AG10803 (cell line): ENCODE data around the gene MORN4.

Experiments used
- DNase-seq: peaks from one replicate; pipeline ENCODE4 v3.0.0; 2010; ENCODE audit warnings: low read depth
- H3K4me3 ChIP-seq: 2 replicates; pipeline ENCODE4 v1.5.1; 2011; ENCODE audit warnings: mild to moderate bottlenecking, low read length, control low read depth
- CTCF ChIP-seq: conservative IDR thresholded peaks from 2 replicates; pipeline ENCODE4 v1.5.1; 2011; ENCODE audit warnings: mild to moderate bottlenecking, low read length, control low read depth, inconsistent platforms

The MORN4 gene

GRCh38 chr10:97608991-97609561 is 24.2 kb downstream of the MORN4 start:
- DNase-seq: no peak
- no peak overlapping the region for H3K4me3 ChIP-seq
- TF ChIP-seq CTCF: no peak

GRCh38 chr10:97607095-97607636 is 26.1 kb downstream of the MORN4 start:
- no peak overlapping the region for H3K4me3 ChIP-seq
- TF ChIP-seq CTCF: no peak
- no peak for DNase-seq

- TF ChIP-seq CTCF: no peak
- no peak for DNase-seq
- no peak overlapping the region for H3K4me3 ChIP-seq
Measured at GRCh38 chr10:97601268-97602215, 31.8 kb downstream of the MORN4 start.

- no peak for DNase-seq
- no peak for TF ChIP-seq CTCF
- H3K4me3 ChIP-seq: no peak overlapping the region
Measured at GRCh38 chr10:97600616-97601015, 32.7 kb downstream of the MORN4 start.

- no peak for TF ChIP-seq CTCF
- DNase-seq: no peak
- no peak overlapping the region for H3K4me3 ChIP-seq
Measured at GRCh38 chr10:97599272-97599619, 34.1 kb downstream of the MORN4 start.

GRCh38 chr10:97598407-97599271 is 34.7 kb downstream of the MORN4 start:
- TF ChIP-seq CTCF: no peak
- H3K4me3 ChIP-seq: no peak overlapping the region
- no peak for DNase-seq
